Karpas-422 (cell line): ENCODE results near the gene PTGDS. TPM values are rescaled to one million over a fixed set of nuclear protein-coding genes. Genes with fewer than 3 reads are reported as not detected.
A peak's percentile ranks its signal among the peaks of the same experiment; 100 is the strongest.

Experiments
- DNase-seq: peaks from one replicate; pipeline ENCODE4 v3.0.0-alpha.2; 2015
- H2AFZ ChIP-seq: fragments of 200-600 bp; sonication (generic); 2 replicates; pipeline ENCODE4 v1.6.1; 2014; ENCODE audit warnings: antibody characterized with exemption, low read length, mixed read lengths
- H3K27ac ChIP-seq: fragments of 200-600 bp; sonication (generic); 2 replicates; pipeline ENCODE4 v1.5.1; 2014; ENCODE audit warnings: mild to moderate bottlenecking, low read length, moderate library complexity
- H3K27me3 ChIP-seq: fragments of 200-600 bp; sonication (generic); 2 replicates; pipeline ENCODE4 v1.6.1; 2014; ENCODE audit warnings: low read length, mixed read lengths
- H3K36me3 ChIP-seq: fragments of 200-600 bp; sonication (generic); 2 replicates; pipeline ENCODE4 v1.6.1; 2014; ENCODE audit warnings: low read length, mixed read lengths; ENCODE audit not compliant: insufficient read depth
- H3K4me1 ChIP-seq: fragments of 200-600 bp; sonication (generic); 2 replicates; pipeline ENCODE4 v1.6.1; 2014; ENCODE audit warnings: mild to moderate bottlenecking, low read length, mixed read lengths
- H3K4me2 ChIP-seq: fragments of 200-600 bp; sonication (generic); 2 replicates; pipeline ENCODE4 v1.6.1; 2014; ENCODE audit warnings: low read length, low read depth, mild to moderate bottlenecking; ENCODE audit not compliant: poor library complexity, severe bottlenecking
- H3K4me3 ChIP-seq: fragments of 200-600 bp; sonication (generic); 2 replicates; pipeline ENCODE4 v1.5.1; 2014; ENCODE audit warnings: mild to moderate bottlenecking, antibody characterized with exemption, low read length, mixed read lengths
- H3K79me2 ChIP-seq: fragments of 200-600 bp; sonication (generic); 2 replicates; pipeline ENCODE4 v1.6.1; 2014; ENCODE audit warnings: mild to moderate bottlenecking, low read length, mixed read lengths
- H3K9ac ChIP-seq: fragments of 200-600 bp; sonication (generic); 2 replicates; pipeline ENCODE4 v1.6.0; 2014; ENCODE audit warnings: low read length
- H3K9me2 ChIP-seq: fragments of 200-600 bp; sonication (generic), shearing (Covaris generic); replicated peaks from 2 replicates; pipeline ENCODE4 v1.6.0; 2014; ENCODE audit warnings: mild to moderate bottlenecking, low read length, moderate library complexity; ENCODE audit not compliant: insufficient read depth
- H3K9me3 ChIP-seq: fragments of 300-700, 200-600 bp; sonication (generic); 2 replicates; pipeline ENCODE4 v1.6.1; 2014; ENCODE audit warnings: low read length, mixed read lengths
- H4K20me1 ChIP-seq: fragments of 200-600 bp; sonication (generic); 2 replicates; pipeline ENCODE4 v1.6.1; 2014; ENCODE audit warnings: mild to moderate bottlenecking, antibody characterized with exemption, low read length, low read depth; ENCODE audit not compliant: insufficient read depth
- total RNA-seq: library from RNA; depleted of rRNA; stranded (reverse); fragments of >200 nt; shearing (Covaris generic); gene quantifications from 2 replicates; pipeline ENCODE4 v1.2.3, GENCODE V29; 2014; ENCODE audit warnings: low replicate concordance

The PTGDS gene
- total RNA-seq, 1 experiment from 2014 or later: not detected

DNA sequence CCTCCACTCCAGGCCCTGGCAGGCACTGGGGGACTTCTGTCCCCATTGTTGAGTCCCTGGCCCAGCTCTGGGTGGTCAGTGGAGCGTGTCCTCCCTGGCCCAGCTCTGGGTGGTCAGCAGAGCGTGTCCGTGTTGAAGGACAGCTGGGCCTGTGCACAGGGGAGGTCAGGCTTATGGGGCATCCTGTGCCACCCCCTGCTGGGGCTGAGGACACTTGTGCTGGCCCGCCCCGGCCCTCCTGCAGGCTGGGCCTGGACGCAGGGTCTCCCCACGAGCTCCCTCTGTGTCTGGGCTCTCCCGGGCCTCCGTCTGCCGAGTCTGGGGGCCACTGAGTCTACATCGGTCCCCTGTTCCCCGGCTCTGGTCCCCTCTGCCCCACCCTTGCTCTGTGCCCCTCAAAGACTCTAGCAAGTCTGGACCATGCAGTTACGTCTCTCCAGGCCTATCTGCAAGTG is 30.5 kb downstream of the PTGDS start:
- H3K4me2 ChIP-seq: no peak overlapping the region
- H3K4me1 ChIP-seq: no peaks in the 10 kb centered on the region
- no peak for DNase-seq
- no peaks in the 10 kb centered on the region for H3K27me3 ChIP-seq
- H2AFZ ChIP-seq: no peak overlapping the region
- no peaks in the 10 kb centered on the region for H3K79me2 ChIP-seq
- H3K9ac ChIP-seq: no peak overlapping the region
- no peaks in the 10 kb centered on the region for H3K36me3 ChIP-seq
- H3K4me3 ChIP-seq: no peak overlapping the region
- H3K9me2 ChIP-seq: no peaks in the 10 kb centered on the region
- no peak overlapping the region for H3K27ac ChIP-seq
- no peaks in the 10 kb centered on the region for H3K9me3 ChIP-seq
- no peaks in the 10 kb centered on the region for H4K20me1 ChIP-seq

DNA sequence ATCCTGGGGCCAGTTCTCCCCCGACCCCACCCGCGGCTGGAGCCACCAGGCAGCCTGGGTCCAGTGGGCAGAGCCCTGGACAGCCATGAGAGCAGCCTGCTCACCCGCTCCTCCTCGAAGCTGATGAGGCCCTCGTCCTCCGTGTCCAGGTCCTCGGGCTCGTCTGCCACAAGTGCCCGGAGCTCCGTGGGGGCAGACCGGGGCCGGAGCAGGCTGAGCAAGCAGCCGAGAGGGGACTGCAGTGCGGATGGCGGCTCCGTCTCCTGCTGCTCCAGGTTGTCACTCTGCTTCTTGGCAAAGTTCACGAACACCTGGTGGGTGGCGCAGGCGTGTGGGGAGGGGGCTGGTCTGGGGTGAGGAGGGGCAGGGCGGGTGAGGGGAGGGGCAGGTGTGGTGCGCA is 31.0 kb downstream of the PTGDS start:
- Histone ChIP-seq H3K9ac (no peak overlapping the region), H3K4me2 (no peak overlapping the region), H2AFZ (no peak overlapping the region), H3K27me3 (no peaks in the 10 kb centered on the region), H3K4me1 (no peaks in the 10 kb centered on the region), H3K79me2 (no peaks in the 10 kb centered on the region), H3K4me3 (no peak overlapping the region), H3K9me3 (no peaks in the 10 kb centered on the region), H3K27ac (no peak overlapping the region), H4K20me1 (no peaks in the 10 kb centered on the region), H3K36me3 (no peaks in the 10 kb centered on the region), H3K9me2 (no peaks in the 10 kb centered on the region)
- DNase-seq: no peak

DNA sequence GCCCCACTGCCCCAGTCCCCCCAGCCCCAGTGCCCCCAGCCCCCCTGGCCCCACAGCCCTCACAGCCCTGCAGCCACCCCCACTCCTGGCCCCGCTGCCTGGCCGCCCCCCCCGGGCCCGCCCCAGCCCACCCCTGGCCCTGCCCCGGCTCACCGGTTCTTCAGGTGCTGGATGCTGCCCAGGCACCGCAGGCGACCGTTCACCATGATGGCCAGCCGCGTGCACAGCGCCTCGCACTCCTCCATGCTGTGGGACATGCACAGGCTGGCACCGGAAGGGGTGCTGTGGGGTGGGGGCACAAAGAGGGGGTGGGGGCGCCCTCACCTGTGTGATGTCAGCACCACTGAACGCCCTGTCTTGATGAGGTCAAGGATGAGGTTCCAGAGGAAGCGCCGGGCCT is 31.9 kb downstream of the PTGDS start:
- Histone ChIP-seq H2AFZ (no peak overlapping the region), H3K4me1 (no peaks in the 10 kb centered on the region), H4K20me1 (no peaks in the 10 kb centered on the region), H3K36me3 (no peaks in the 10 kb centered on the region), H3K27me3 (no peaks in the 10 kb centered on the region), H3K4me2 (no peak overlapping the region), H3K27ac (no peak overlapping the region), H3K4me3 (no peak overlapping the region), H3K9me2 (no peaks in the 10 kb centered on the region), H3K9ac (no peak overlapping the region), H3K79me2 (no peaks in the 10 kb centered on the region), H3K9me3 (no peaks in the 10 kb centered on the region)
- no peak for DNase-seq

DNA sequence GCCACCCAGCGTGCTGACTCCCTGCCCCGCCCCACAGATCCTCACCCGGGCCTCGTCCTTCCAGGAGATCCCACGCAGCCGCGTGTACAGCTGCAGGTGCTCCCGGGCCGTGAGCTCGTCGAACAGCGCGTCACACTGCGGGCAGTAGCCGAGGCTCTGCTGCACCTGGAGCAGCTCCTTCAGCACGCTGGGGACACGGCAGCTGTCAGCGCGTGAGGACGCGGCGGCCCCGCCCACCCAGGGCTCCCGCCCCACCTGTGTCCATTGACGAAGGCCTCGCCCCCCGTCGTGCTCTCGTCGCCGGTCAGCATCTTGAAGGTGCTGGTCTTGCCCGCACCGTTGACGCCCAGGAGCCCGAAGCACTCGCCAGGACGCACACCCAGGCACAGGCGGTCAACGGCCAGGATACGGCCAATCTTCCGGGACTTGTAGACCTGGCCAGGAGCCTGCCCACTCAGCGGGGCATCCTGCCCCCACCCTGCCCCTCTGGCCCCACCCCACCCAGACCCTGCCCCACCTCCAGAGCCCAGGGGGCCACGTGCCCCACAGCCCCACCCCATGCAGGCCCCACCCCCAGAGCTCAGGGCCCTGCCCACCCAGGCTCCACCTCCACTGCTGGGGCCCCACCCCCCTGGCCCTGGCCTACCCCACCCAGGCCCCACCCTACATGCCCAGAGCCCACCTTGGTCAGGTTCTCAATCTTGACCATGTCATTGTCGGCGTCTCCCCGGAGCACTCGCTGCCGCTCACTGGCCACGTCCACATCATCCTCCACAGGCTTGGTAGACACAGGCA is 32.8 kb downstream of the PTGDS start:
- H3K79me2 ChIP-seq: no peaks in the 10 kb centered on the region
- no peaks in the 10 kb centered on the region for H3K36me3 ChIP-seq
- H3K27me3 ChIP-seq: no peaks in the 10 kb centered on the region
- H2AFZ ChIP-seq: no peak overlapping the region
- no peak for DNase-seq
- no peaks in the 10 kb centered on the region for H3K9me2 ChIP-seq
- H3K9me3 ChIP-seq: no peaks in the 10 kb centered on the region
- H3K4me3 ChIP-seq: no peak overlapping the region
- no peak overlapping the region for H3K4me2 ChIP-seq
- H3K9ac ChIP-seq: no peak overlapping the region
- H3K27ac ChIP-seq: no peak overlapping the region
- H4K20me1 ChIP-seq: no peaks in the 10 kb centered on the region
- H3K4me1 ChIP-seq: no peaks in the 10 kb centered on the region

DNA sequence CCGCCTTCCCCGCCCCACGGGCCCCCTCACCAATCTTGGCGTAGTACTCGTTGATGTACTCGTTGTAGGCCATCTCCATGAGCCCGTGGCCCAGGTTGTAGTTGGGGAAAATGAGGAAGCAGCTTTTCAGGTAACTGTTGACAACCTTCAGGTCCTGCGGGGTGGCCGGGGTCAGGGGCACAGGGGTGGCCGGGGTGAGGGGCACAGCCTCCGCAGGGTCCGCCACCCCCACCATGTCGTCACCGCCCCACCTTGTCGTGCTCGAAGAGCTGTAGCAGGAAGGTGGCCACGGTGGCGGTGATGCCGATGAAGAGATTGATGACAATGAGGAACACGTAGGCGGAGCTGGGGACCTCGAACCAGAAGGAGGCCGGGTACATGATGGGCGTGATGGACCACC is 33.9 kb downstream of the PTGDS start:
- Histone ChIP-seq H3K4me2 (no peak overlapping the region), H3K4me1 (no peaks in the 10 kb centered on the region), H2AFZ (no peak overlapping the region), H3K79me2 (no peaks in the 10 kb centered on the region), H3K27ac (no peak overlapping the region), H3K9me2 (no peaks in the 10 kb centered on the region), H3K4me3 (no peak overlapping the region), H3K9ac (no peak overlapping the region), H4K20me1 (no peaks in the 10 kb centered on the region), H3K27me3 (no peaks in the 10 kb centered on the region), H3K36me3 (no peaks in the 10 kb centered on the region), H3K9me3 (no peaks in the 10 kb centered on the region)
- no peak for DNase-seq

DNA sequence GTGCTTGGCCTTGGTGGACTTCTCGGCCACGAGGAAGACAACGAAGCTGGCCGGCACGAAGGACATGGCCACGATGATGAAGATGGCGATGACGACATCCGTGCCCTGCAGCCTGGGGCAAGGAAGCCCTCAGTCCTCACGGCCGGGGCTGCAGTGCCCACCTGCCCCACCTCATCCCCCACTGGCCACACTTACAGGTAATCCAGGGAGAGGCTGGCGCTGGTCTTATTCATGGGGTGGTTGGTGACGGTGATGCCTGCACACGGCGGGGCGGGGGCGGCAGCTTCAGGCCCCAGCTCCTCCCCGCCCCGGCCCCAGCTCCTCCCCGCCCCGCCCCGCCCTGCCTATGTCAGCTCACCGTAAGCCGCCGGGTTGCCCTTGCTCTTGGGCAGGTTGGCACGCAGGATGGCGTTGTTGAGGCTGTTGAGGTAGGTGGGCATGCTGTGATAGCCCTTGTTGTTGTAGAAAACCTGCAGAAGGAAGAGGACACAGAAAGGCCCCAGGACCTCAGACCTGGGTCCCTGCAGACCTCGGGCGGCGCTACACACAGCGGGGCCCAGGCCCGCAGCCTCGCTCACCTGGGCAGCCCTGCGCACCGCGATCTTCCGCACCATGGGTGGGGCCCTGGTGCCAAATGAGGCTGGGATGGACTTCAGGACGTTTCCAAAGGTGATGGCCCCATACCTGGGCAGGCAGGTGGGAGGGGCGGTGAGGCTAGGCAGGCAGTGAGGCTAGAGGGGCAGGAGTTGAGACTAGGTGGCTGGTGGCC is 34.8 kb downstream of the PTGDS start:
- Histone ChIP-seq H3K79me2 (no peaks in the 10 kb centered on the region), H3K4me3 (no peak overlapping the region), H3K27me3 (no peaks in the 10 kb centered on the region), H4K20me1 (no peaks in the 10 kb centered on the region), H3K4me1 (no peaks in the 10 kb centered on the region), H3K9me3 (no peaks in the 10 kb centered on the region), H3K4me2 (no peak overlapping the region), H3K9ac (no peak overlapping the region), H3K27ac (no peak overlapping the region), H3K9me2 (no peaks in the 10 kb centered on the region), H2AFZ (no peak overlapping the region), H3K36me3 (no peaks in the 10 kb centered on the region)
- no peak for DNase-seq

DNA sequence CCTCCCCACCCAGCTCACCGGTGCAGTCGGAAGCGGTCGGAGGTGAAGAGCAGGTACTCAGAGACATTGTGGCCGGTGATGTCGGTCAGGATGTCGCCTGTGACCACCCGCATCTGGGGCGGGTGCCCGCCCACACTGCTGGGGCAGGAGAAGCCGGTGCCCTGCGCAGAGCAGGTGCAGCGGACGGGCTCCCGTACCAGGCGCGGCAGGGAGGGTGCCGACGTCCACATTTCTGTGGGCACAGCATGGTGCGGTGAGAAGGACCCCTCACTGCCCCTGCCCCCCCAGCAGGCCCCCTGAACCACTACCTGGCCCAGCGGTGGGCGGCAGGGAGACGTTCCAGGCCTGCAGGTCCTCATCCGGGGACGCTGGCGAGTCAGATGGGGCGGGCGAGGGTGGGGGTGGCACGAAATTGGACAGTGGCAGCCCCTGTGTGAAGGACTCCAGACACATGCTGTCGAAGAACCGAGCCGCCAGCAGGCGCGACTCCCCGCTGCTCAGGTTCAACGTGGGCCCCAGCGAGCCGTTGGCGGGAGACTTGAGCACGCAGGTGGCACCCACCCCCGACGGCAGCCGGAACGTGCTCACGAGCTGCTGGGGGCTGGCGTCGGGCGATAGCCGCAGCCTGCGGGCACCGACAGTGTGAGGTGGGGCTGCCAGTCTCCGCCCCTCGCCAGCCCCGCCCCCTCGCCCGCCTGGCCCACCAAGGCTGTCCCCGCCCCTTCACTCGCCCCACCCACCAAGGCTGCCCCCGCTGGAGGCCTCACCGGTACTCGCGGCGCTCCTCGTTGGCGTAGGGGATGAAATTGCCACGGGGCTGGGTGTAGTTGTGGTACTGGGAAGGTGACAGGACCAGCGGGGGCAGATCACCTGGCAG is 35.6 kb downstream of the PTGDS start:
- peak; percentile 60 for DNase-seq
- no peaks in the 10 kb centered on the region for H3K27me3 ChIP-seq
- H3K79me2 ChIP-seq: no peaks in the 10 kb centered on the region
- H3K27ac ChIP-seq: no peak overlapping the region
- H3K9me2 ChIP-seq: no peaks in the 10 kb centered on the region
- no peak overlapping the region for H3K9ac ChIP-seq
- no peaks in the 10 kb centered on the region for H3K36me3 ChIP-seq
- no peaks in the 10 kb centered on the region for H3K4me1 ChIP-seq
- no peak overlapping the region for H3K4me3 ChIP-seq
- no peak overlapping the region for H3K4me2 ChIP-seq
- H4K20me1 ChIP-seq: no peaks in the 10 kb centered on the region
- H2AFZ ChIP-seq: no peak overlapping the region
- no peaks in the 10 kb centered on the region for H3K9me3 ChIP-seq

DNA sequence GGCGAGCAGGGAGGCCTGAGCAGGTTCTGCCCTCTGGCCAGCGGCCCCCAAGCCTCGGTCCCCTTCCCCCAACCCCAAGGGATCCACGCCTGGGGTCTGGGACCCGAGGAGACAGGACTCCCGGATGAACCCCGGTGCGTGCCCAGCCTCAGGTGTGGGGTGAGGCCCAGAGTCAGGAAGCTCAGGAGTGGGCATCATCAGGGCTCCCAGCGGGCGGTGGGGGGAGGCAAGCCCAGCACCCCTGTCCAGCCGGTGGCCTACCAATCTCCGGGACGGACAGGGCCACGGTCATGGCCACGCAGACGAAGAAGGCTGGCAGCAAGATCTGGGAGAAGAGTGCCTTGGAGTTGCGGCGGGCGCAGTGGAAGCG is 36.3 kb downstream of the PTGDS start:
- Histone ChIP-seq H3K4me1 (no peaks in the 10 kb centered on the region), H2AFZ (no peak overlapping the region), H3K9ac (no peak overlapping the region), H3K27me3 (no peaks in the 10 kb centered on the region), H3K36me3 (no peaks in the 10 kb centered on the region), H3K27ac (no peak overlapping the region), H3K9me3 (no peaks in the 10 kb centered on the region), H3K4me2 (no peak overlapping the region), H3K4me3 (no peak overlapping the region), H3K9me2 (no peaks in the 10 kb centered on the region), H3K79me2 (no peaks in the 10 kb centered on the region), H4K20me1 (no peaks in the 10 kb centered on the region)
- DNase-seq: no peak
